Chondrocyte (in vitro differentiated cells): ENCODE data around the gene TMEM87B. TPM values are rescaled to one million over a fixed set of nuclear protein-coding genes. Genes with fewer than 3 reads are reported as not detected.

Experiments
- DNase-seq: peaks from one replicate; pipeline ENCODE4 v3.0.0; 2021; ENCODE audit warnings: mixed read lengths, low spot score
- H3K27ac Mint-ChIP-seq: one replicate; pipeline ENCODE4 v1.8.0; 2021; ENCODE audit warnings: mild to moderate bottlenecking, moderate library complexity, mixed read lengths; ENCODE audit not compliant: unreplicated experiment
- H3K27me3 Mint-ChIP-seq: 2 replicates; pipeline ENCODE4 v1.8.0; 2021; ENCODE audit warnings: low read depth, mixed read lengths
- H3K36me3 Mint-ChIP-seq: 2 replicates; pipeline ENCODE4 v1.8.0; 2021; ENCODE audit warnings: low read depth, mixed read lengths
- H3K4me1 Mint-ChIP-seq: 2 replicates; pipeline ENCODE4 v1.8.0; 2021; ENCODE audit warnings: low read depth, mild to moderate bottlenecking, mixed read lengths
- H3K4me3 Mint-ChIP-seq: one replicate; pipeline ENCODE4 v1.8.0; 2021; ENCODE audit warnings: mild to moderate bottlenecking, moderate library complexity, mixed read lengths; ENCODE audit not compliant: unreplicated experiment
- H3K9me3 Mint-ChIP-seq: 2 replicates; pipeline ENCODE4 v1.8.0; 2021; ENCODE audit warnings: low read depth, mixed read lengths
- CTCF ChIP-seq: fragments of 200-600 bp; sonication (generic); IDR thresholded peaks from 2 replicates; pipeline ENCODE4 v1.5.0; 2021; ENCODE audit warnings: antibody characterized with exemption, mild to moderate bottlenecking, moderate library complexity
- total RNA-seq: library from RNA; stranded (reverse); gene quantifications from 3 replicates; pipeline ENCODE4 v1.2.1, GENCODE V29; 2021

Gene TMEM87B
- total RNA-seq, 1 donor from 2014 or later: 19.4 TPM

- no peaks in the 10 kb centered on the region for H3K27me3 Mint-ChIP-seq
- no peak overlapping the region for H3K27ac Mint-ChIP-seq
- peak; percentile 61 for DNase-seq
- H3K9me3 Mint-ChIP-seq: no peaks in the 10 kb centered on the region
- H3K4me1 Mint-ChIP-seq: peaks cover 4% of the 10 kb centered on the region
- no peak for TF ChIP-seq CTCF
- H3K36me3 Mint-ChIP-seq: no peaks in the 10 kb centered on the region
- H3K4me3 Mint-ChIP-seq: no peak overlapping the region
Observed at GRCh38 chr2:112162956-112163355, 107.9 kb downstream of the TMEM87B start.

GRCh38 chr2:112163541-112163981, 108.5 kb downstream of the TMEM87B start:
- no peak overlapping the region for H3K4me3 Mint-ChIP-seq
- no peak overlapping the region for H3K27ac Mint-ChIP-seq

GRCh38 chr2:112164876-112165275, 109.8 kb downstream of the TMEM87B start:
- Mint-ChIP-seq H3K27me3 (no peaks in the 10 kb centered on the region), H3K9me3 (no peaks in the 10 kb centered on the region), H3K36me3 (no peaks in the 10 kb centered on the region)

More at GRCh38 chr2:112163541-112163981, 108.5 kb downstream of the TMEM87B start:
- no peak for DNase-seq
- no peaks in the 10 kb centered on the region for H3K27me3 Mint-ChIP-seq
- no peaks in the 10 kb centered on the region for H3K36me3 Mint-ChIP-seq
- H3K4me1 Mint-ChIP-seq: peaks cover 4% of the 10 kb centered on the region
- no peaks in the 10 kb centered on the region for H3K9me3 Mint-ChIP-seq
- TF ChIP-seq CTCF: no peak

GRCh38 chr2:112165296-112165695, 110.2 kb downstream of the TMEM87B start:
- DNase-seq: peak; percentile 38
- Mint-ChIP-seq H3K9me3 (no peaks in the 10 kb centered on the region), H3K27ac (no peak overlapping the region), H3K4me1 (peaks cover 4% of the 10 kb centered on the region), H3K4me3 (no peak overlapping the region), H3K36me3 (no peaks in the 10 kb centered on the region), H3K27me3 (no peaks in the 10 kb centered on the region)
- no peak for TF ChIP-seq CTCF

More at GRCh38 chr2:112164876-112165275, 109.8 kb downstream of the TMEM87B start:
- Mint-ChIP-seq H3K27ac (no peak overlapping the region), H3K4me3 (no peak overlapping the region), H3K4me1 (peaks cover 4% of the 10 kb centered on the region)
- TF ChIP-seq CTCF: no peak
- DNase-seq: peak; percentile 63

DNA sequence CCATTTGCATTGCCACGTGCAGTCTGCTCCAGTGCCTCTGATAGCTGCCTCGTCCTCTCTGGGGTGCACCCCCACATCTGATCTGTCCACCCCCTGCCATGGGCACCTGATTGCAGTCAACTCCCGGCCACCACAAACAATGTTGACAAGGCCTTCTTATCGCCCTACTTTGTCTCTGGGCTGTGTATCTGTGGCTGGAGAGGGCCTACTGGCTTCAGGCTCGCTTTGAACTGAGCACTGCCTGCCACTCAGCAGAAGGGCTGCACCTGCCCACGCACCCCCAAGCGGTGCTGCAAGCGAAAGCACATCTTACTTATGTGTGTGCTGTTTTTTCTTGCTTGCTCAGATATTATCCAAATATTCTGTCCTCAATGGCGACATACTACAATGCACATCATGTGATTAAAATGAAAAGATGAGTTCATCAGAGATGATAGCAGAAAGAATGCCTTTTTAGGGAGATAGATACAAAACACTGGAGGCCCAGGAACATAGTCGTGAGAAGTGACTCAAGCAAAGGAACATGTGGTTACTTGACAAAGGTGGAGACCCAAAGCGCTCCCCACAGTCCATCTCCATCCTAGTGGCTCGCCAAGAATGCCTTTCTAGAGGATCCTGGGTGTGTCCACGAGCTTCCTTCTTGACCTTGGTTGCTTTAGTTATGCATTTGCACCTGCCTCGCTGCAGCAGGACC, 111.9 kb downstream of the TMEM87B start:
- Mint-ChIP-seq H3K4me3 (no peak overlapping the region), H3K27me3 (no peaks in the 10 kb centered on the region), H3K36me3 (no peaks in the 10 kb centered on the region), H3K4me1 (peaks cover 4% of the 10 kb centered on the region), H3K9me3 (no peaks in the 10 kb centered on the region), H3K27ac (no peak overlapping the region)
- TF ChIP-seq CTCF: no peak
- peak; percentile 40 for DNase-seq
